GM12872 (cell line): ENCODE data around the gene MTRFR.

ENCODE experiments used
- CTCF ChIP-seq: IDR thresholded peaks from 3 replicates; pipeline ENCODE4 v1.5.1; 2011; ENCODE audit warnings: low read depth, mild to moderate bottlenecking, low read length, moderate library complexity; ENCODE audit not compliant: insufficient read depth

Gene MTRFR

DNA sequence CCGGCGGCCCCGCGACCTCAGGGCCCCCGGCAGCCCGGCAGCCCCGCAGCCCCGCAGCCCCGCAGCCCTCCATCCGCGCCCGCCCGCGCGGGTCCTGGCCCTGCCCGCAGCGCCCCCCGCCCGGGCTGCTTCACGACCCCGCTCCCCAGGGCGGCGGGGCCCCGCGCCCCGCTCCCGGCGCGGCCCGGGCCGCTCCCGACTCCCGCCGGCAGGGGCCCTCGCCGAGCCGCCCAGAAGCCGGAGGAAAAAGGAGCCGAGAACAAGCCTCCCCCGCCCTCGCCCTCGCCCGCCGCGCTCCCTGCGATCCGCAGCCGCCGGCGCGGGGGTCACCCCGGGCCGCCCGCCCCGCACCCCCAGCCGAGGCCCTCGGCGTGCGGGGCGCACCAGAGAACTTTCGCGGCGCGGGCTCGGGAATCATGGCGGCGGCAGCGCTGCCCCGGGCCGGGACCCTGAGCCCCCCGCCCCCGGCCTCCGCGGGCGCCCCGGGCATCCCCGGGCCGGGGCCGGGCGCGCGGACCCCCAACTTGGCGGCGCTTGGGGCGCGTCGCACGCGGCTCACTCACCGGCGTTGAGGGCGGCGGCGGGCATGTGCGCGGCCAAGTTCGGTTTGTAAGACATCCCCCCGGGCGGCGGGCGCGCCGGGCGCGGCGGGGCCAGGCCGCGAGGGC, 37.9 kb downstream of the MTRFR start:
- TF ChIP-seq CTCF = peak; percentile 52; the same call in 1 of the 3 replicates

GRCh38 chr12:123273166-123273565, 39.9 kb downstream of the MTRFR start:
- no peak for TF ChIP-seq CTCF

DNA sequence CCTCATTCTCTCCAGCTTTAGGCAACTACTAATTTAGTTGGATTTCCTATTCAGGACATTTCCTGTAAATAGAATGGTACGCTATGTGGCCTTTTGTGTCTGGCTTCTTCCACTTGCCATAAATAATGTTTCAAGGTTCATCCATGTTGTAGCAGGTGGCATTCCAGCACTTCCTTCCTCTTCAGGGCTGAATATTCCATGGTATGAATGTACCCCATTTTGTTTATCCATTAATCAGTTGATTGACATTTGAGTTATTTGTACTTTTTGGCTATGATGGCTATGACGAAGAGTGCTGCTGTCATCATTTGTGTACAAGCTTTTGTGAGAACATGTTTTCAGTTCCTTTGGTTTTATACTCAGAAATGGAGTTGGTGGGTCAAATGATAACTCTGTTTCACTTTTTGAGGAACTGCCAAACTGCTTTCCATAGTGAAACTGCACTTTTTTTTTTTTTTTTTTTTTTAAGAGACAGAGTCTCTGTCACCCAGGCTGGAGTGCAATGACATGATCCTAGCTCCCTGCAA, 44.9 kb downstream of the MTRFR start:
- no peak for TF ChIP-seq CTCF

GRCh38 chr12:123280971-123281370, 47.7 kb downstream of the MTRFR start:
- TF ChIP-seq CTCF = no peak

DNA sequence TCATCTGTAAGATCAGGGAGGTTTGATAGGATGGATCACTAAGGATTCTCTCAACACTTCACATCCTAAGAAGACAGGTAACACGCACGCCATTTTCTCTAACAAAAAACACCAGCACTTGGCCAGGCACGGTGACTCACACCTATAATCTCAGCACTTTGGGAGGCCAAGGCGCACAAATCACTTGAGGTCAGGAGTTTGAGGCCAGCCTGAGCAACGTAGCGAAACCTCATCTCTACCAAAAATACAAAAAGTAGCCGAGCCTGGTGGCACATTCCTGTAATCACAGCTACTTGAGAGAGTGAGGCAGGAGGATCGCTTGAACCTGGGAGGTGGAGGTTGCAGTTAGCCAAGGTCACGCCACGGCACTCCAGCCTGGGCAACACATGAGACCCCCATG, 48.9 kb downstream of the MTRFR start:
- no peak for TF ChIP-seq CTCF

DNA sequence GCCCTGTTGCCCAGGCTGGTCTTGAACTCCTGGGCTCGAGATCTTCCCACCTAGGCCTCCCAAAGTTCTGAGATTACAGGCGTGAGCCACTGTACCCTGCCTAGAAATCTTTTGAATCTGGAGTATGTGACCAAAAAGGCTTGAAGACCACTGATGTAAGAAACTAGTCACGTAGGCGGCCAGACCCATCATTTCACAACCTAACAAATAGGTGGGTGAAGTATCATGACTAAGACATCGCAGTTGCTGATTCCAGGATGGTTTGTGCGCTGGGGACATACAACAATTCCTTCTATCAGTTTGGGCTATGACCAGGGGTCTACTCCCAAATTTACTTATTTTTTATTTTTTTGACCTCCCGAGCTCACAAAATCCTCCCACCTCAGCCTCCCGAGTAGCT, 50.2 kb downstream of the MTRFR start:
- no peak for TF ChIP-seq CTCF

GRCh38 chr12:123284669-123285068, 51.4 kb downstream of the MTRFR start:
- no peak for TF ChIP-seq CTCF
